ENCODE data around the gene EPAS1.

EPAS1 gene

GRCh38 chr2:46334389-46335271 is 37.4 kb downstream of the EPAS1 start:
- TF ChIP-seq CTCF (IDR thresholded peaks at IDR 0.05; ENCODE audit: insufficient read depth, missing control alignments), result no peak
- FAIRE-seq (no peak), DNase-seq (ENCODE audit: insufficient read length, low spot score) (no peak)

- DNase-seq (ENCODE audit: insufficient read length, low spot score) (no peak), FAIRE-seq (no peak)
- TF ChIP-seq CTCF (IDR thresholded peaks at IDR 0.05; ENCODE audit: insufficient read depth, missing control alignments), result no peak
Observed at GRCh38 chr2:46335391-46336282, 38.4 kb downstream of the EPAS1 start.

- FAIRE-seq (no peak), DNase-seq (ENCODE audit: insufficient read length, low spot score) (no peak)
- TF ChIP-seq CTCF (IDR thresholded peaks at IDR 0.05; ENCODE audit: insufficient read depth, missing control alignments), result no peak
Observed at GRCh38 chr2:46336283-46336959, 39.2 kb downstream of the EPAS1 start.

- DNase-seq (ENCODE audit: insufficient read length, low spot score) (no peak), FAIRE-seq (no peak)
- no peak for TF ChIP-seq CTCF (IDR thresholded peaks at IDR 0.05; ENCODE audit: insufficient read depth, missing control alignments)
Observed at GRCh38 chr2:46337208-46337994, 40.2 kb downstream of the EPAS1 start.

- FAIRE-seq (no peak), DNase-seq (ENCODE audit: insufficient read length, low spot score) (no peak)
- TF ChIP-seq CTCF (IDR thresholded peaks at IDR 0.05; ENCODE audit: insufficient read depth, missing control alignments), result no peak
Observed at GRCh38 chr2:46338674-46339073, 41.5 kb downstream of the EPAS1 start.

- DNase-seq (ENCODE audit: insufficient read length, low spot score), result no peak
- FAIRE-seq, result no peak
- no peak for TF ChIP-seq CTCF (IDR thresholded peaks at IDR 0.05; ENCODE audit: insufficient read depth, missing control alignments)
Observed at GRCh38 chr2:46339200-46339599, 42.0 kb downstream of the EPAS1 start.

Data from D721Med (cell line).